ENCODE data around the gene MINK1. TPM values are rescaled to one million over a fixed set of nuclear protein-coding genes. Genes with fewer than 3 reads are reported as not detected.

The MINK1 gene
- total RNA-seq, 1 experiment from 2014 or later, result 68.8 TPM

GRCh38 chr17:4853208-4853671 is 20.1 kb downstream of the MINK1 start:
- Mint-ChIP-seq H3K4me3 (no peak overlapping the region), H3K27ac (peak overlapping the region in 1 of 3 experiments; percentile 58; a peak in 2 of 7 replicates), H3K9me3 (no peaks in the 10 kb centered on the region), H3K27me3 (ENCODE audit: low read depth) (no peaks in the 10 kb centered on the region), H3K4me1 (peaks cover 69 to 75% of the 10 kb centered on the region in 2 experiments), H3K36me3 (ENCODE audit: insufficient read depth in 1 of 3, low read depth in 3 of 3) (peaks cover 0 to 17% (median 5%) of the 10 kb centered on the region in 3 experiments; a peak in 4 of 7 replicates)
- H2BK120ac ChIP-seq (ENCODE audit: low read depth, low read length, poor library complexity, severe bottlenecking), result no peak overlapping the region
- H4K20me1 ChIP-seq (ENCODE audit: control insufficient read depth, insufficient read depth, insufficient read length), result no peaks in the 10 kb centered on the region
- H3K4me2 ChIP-seq (ENCODE audit: insufficient read depth, insufficient read length, low read length), result no peak overlapping the region
- no peak overlapping the region for H3K27ac ChIP-seq (ENCODE audit: insufficient read length, low read depth, low read length)
- H3K4me1 ChIP-seq (ENCODE audit: insufficient read depth, low read length), result peaks cover 10% of the 10 kb centered on the region; the same call in 1 of the 2 replicates
- no peak for DNase-seq
- no peak overlapping the region for H4K8ac ChIP-seq (replicated peaks; ENCODE audit: insufficient read length, low read depth, low read length)
- no peaks in the 10 kb centered on the region; the same call in 1 of the 2 replicates for H3K27me3 ChIP-seq (ENCODE audit: insufficient read depth, low read length)
- no peak overlapping the region for H2BK12ac ChIP-seq (ENCODE audit: insufficient read length, low read depth, low read length)
- no CpG with 5 or more reads among the region's 2 CpGs for WGBS (ENCODE audit: extremely low coverage, insufficient read length, low lambda C conversion rate)
- no peaks in the 10 kb centered on the region for H3K79me1 ChIP-seq (ENCODE audit: insufficient read depth, low read depth, low read length, poor library complexity, severe bottlenecking)
- H3K23me2 ChIP-seq (ENCODE audit: insufficient read length, low read depth, low read length, poor library complexity, severe bottlenecking), result no peaks in the 10 kb centered on the region
- no peak overlapping the region for H2AFZ ChIP-seq (ENCODE audit: low read length)
- H2BK5ac ChIP-seq (ENCODE audit: insufficient read length, low read length), result no peak overlapping the region
- H3K14ac ChIP-seq (ENCODE audit: insufficient read depth, low read length), result no peak overlapping the region
- no peaks in the 10 kb centered on the region for H3K9me3 ChIP-seq (ENCODE audit: control insufficient read depth, low read depth, low read length)
- H2BK20ac ChIP-seq (ENCODE audit: low read depth, low read length, poor library complexity, severe bottlenecking), result no peak overlapping the region
- no peak overlapping the region for H3K18ac ChIP-seq (ENCODE audit: insufficient read length, low read depth, low read length)
- no peak overlapping the region for H4K5ac ChIP-seq (ENCODE audit: insufficient read length, low read depth, low read length)
- no peak overlapping the region for H3T11ph ChIP-seq (ENCODE audit: low read length)
- no peak overlapping the region for H3K23ac ChIP-seq (ENCODE audit: insufficient read length, low read depth, low read length)
- TF ChIP-seq, protein P1, sequence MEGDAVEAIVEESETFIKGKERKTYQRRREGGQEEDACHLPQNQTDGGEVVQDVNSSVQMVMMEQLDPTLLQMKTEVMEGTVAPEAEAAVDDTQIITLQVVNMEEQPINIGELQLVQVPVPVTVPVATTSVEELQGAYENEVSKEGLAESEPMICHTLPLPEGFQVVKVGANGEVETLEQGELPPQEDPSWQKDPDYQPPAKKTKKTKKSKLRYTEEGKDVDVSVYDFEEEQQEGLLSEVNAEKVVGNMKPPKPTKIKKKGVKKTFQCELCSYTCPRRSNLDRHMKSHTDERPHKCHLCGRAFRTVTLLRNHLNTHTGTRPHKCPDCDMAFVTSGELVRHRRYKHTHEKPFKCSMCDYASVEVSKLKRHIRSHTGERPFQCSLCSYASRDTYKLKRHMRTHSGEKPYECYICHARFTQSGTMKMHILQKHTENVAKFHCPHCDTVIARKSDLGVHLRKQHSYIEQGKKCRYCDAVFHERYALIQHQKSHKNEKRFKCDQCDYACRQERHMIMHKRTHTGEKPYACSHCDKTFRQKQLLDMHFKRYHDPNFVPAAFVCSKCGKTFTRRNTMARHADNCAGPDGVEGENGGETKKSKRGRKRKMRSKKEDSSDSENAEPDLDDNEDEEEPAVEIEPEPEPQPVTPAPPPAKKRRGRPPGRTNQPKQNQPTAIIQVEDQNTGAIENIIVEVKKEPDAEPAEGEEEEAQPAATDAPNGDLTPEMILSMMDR (conservative IDR thresholded peaks at IDR 0.05), result no peak
- H3K9ac ChIP-seq (ENCODE audit: extremely low read depth, insufficient read length, low read length), result no peak overlapping the region
- no peak overlapping the region for H2AK5ac ChIP-seq (ENCODE audit: insufficient read length, low read length)
- H3K56ac ChIP-seq (ENCODE audit: insufficient read length, low read depth, low read length), result no peak overlapping the region
- no peak overlapping the region for H2BK15ac ChIP-seq (ENCODE audit: low read depth, low read length)
- H4K91ac ChIP-seq (ENCODE audit: insufficient read length, low read depth, low read length), result no peak overlapping the region
- no peak overlapping the region for H3K4ac ChIP-seq (ENCODE audit: low read depth, low read length)
- H3K79me2 ChIP-seq (ENCODE audit: insufficient read depth, low read length), result peaks cover 2% of the 10 kb centered on the region; the same call in 1 of the 2 replicates
